Kidney epithelial cell (primary cell): ENCODE results near the gene MARK3. TPM values are rescaled to one million over a fixed set of nuclear protein-coding genes. Genes with fewer than 3 reads are reported as not detected.

ENCODE experiments used
- DNase-seq: peaks from one replicate; pipeline ENCODE4 v3.0.0-alpha.2; 2010; ENCODE audit warnings: low read depth
- H3K27me3 ChIP-seq: 2 replicates; pipeline ENCODE4 v1.6.0; 2011; ENCODE audit warnings: low read length; ENCODE audit not compliant: control insufficient read depth, insufficient read depth
- H3K36me3 ChIP-seq: 2 replicates; pipeline ENCODE4 v1.5.1; 2011; ENCODE audit warnings: low read length; ENCODE audit not compliant: control insufficient read depth, insufficient read depth
- H3K4me3 ChIP-seq: 2 replicates; pipeline ENCODE4 v1.5.1; 2011; ENCODE audit warnings: low read depth, mild to moderate bottlenecking, control low read depth, low read length
- CTCF ChIP-seq: IDR thresholded peaks from 2 replicates; pipeline ENCODE4 v1.5.1; 2011; ENCODE audit warnings: mild to moderate bottlenecking, moderate library complexity, low read length, control low read depth, inconsistent platforms; ENCODE audit not compliant: insufficient read depth, poor library complexity, severe bottlenecking
- total RNA-seq: library from RNA; depleted of rRNA; stranded (reverse); fragments of >200 nt; gene quantifications from 2 replicates; pipeline ENCODE4 v1.2.3, GENCODE V29; 2015

MARK3 gene
- total RNA-seq, 1 donor from 2014 or later, result 74.1 TPM

- Histone ChIP-seq H3K27me3 (no peaks in the 10 kb centered on the region), H3K4me3 (no peak overlapping the region), H3K36me3 (no peaks in the 10 kb centered on the region)
- TF ChIP-seq CTCF, result no peak
- DNase-seq, result no peak
Measured at GRCh38 chr14:103428723-103429556, 43.7 kb downstream of the MARK3 start.

- TF ChIP-seq CTCF, result no peak
- Histone ChIP-seq H3K4me3 (no peak overlapping the region), H3K27me3 (no peaks in the 10 kb centered on the region), H3K36me3 (no peaks in the 10 kb centered on the region)
- DNase-seq, result no peak
Measured at GRCh38 chr14:103430358-103430757, 45.1 kb downstream of the MARK3 start.

GRCh38 chr14:103432627-103433026 lies 47.4 kb downstream of the MARK3 start:
- no peak overlapping the region for H3K4me3 ChIP-seq
- TF ChIP-seq CTCF, result no peak
- no peaks in the 10 kb centered on the region for H3K36me3 ChIP-seq
- DNase-seq, result no peak
- no peaks in the 10 kb centered on the region for H3K27me3 ChIP-seq

- DNase-seq, result no peak
- no peak for TF ChIP-seq CTCF
- Histone ChIP-seq H3K36me3 (no peaks in the 10 kb centered on the region), H3K4me3 (no peak overlapping the region), H3K27me3 (no peaks in the 10 kb centered on the region)
Measured at GRCh38 chr14:103433916-103434563, 48.8 kb downstream of the MARK3 start.

GRCh38 chr14:103434868-103435442 lies 49.7 kb downstream of the MARK3 start:
- no peak overlapping the region for H3K4me3 ChIP-seq
- no peaks in the 10 kb centered on the region for H3K27me3 ChIP-seq
- TF ChIP-seq CTCF, result no peak
- H3K36me3 ChIP-seq, result no peaks in the 10 kb centered on the region
- DNase-seq, result no peak

- DNase-seq, result no peak
- Histone ChIP-seq H3K4me3 (no peak overlapping the region), H3K36me3 (no peaks in the 10 kb centered on the region), H3K27me3 (no peaks in the 10 kb centered on the region)
- TF ChIP-seq CTCF, result no peak
Measured at GRCh38 chr14:103436533-103436932, 51.3 kb downstream of the MARK3 start.
